CD14-positive monocyte (primary cell): Measurements from ENCODE around the gene ARAP2. TPM values are rescaled to one million over a fixed set of nuclear protein-coding genes. Genes with fewer than 3 reads are reported as not detected.

ENCODE experiments used
- DNase-seq, 3 donors: peaks; one replicate each; pipeline ENCODE4 v3.0.0-alpha.2; 2011 to 2022
- H2AFZ ChIP-seq: 2 replicates; pipeline ENCODE4 v1.6.0; 2012; ENCODE audit warnings: mild to moderate bottlenecking, low read depth, low read length, inconsistent platforms; ENCODE audit not compliant: insufficient read depth, poor library complexity, severe bottlenecking
- H3K27ac ChIP-seq, 2 donors: 1 replicate in 1 of 2; 2 replicates in 1 of 2; pipeline ENCODE4 v1.5.1; 2012 to 2013; ENCODE audit warnings: low read length in 2 of 2, control low read depth in 1 of 2, inconsistent platforms in 1 of 2, low read depth in 1 of 2, mild to moderate bottlenecking in 1 of 2
- H3K27me3 ChIP-seq, 2 donors: one replicate each; pipeline versions ENCODE4 v1.6.0 to v1.6.1; 2011 to 2013; ENCODE audit warnings: low read length in 2 of 2; ENCODE audit not compliant: control insufficient read depth in 2 of 2, insufficient read depth in 2 of 2
- H3K36me3 ChIP-seq, 2 donors: replicated peaks in 1 of 2; 1 replicate in 1 of 2; 2 replicates in 1 of 2; pipeline versions ENCODE4 v1.5.1 to v1.6.1; 2012 to 2013; ENCODE audit warnings: low read length in 2 of 2, control low read depth in 1 of 2, inconsistent platforms in 1 of 2, mild to moderate bottlenecking in 1 of 2; ENCODE audit not compliant: insufficient read depth in 2 of 2, control insufficient read depth in 1 of 2
- H3K4me1 ChIP-seq, 2 donors: 1 replicate in 1 of 2; 2 replicates in 1 of 2; pipeline versions ENCODE4 v1.5.1 to v1.6.1; 2012 to 2013; ENCODE audit warnings: low read length in 2 of 2, control low read depth in 1 of 2, inconsistent platforms in 1 of 2, mild to moderate bottlenecking in 1 of 2, moderate library complexity in 1 of 2; ENCODE audit not compliant: insufficient read depth in 2 of 2, control insufficient read depth in 1 of 2
- H3K4me2 ChIP-seq: replicated peaks from 2 replicates; pipeline ENCODE3; 2012; ENCODE audit warnings: low read length, moderate library complexity, mild to moderate bottlenecking; ENCODE audit not compliant: poor library complexity, severe bottlenecking; ENCODE audit errors: extremely low read depth
- H3K4me3 ChIP-seq, 3 experiments: fragments of 200-600 bp in 1 of 3; sonication (generic) in 1 of 3; replicated peaks in 1 of 3; 1 replicate in 2 of 3; 2 replicates in 1 of 3; pipeline ENCODE4 v1.5.1; 2011 to 2013; ENCODE audit warnings: low read length in 3 of 3, mild to moderate bottlenecking in 3 of 3, control low read depth in 2 of 3, low read depth in 2 of 3, inconsistent platforms in 1 of 3, moderate library complexity in 1 of 3
- H3K79me2 ChIP-seq: 2 replicates; pipeline ENCODE4 v1.6.0; 2012; ENCODE audit warnings: mild to moderate bottlenecking, control low read depth, inconsistent platforms, low read length, moderate library complexity; ENCODE audit not compliant: insufficient read depth
- H3K9ac ChIP-seq: 2 replicates; pipeline ENCODE4 v1.6.0; 2017; ENCODE audit warnings: low read length, mild to moderate bottlenecking; ENCODE audit not compliant: insufficient read depth, poor library complexity, severe bottlenecking
- H3K9me3 ChIP-seq, 2 donors: replicated peaks in 1 of 2; 1 replicate in 1 of 2; 2 replicates in 1 of 2; pipeline versions ENCODE4 v1.5.1 to v1.6.1; 2012 to 2013; ENCODE audit warnings: low read length in 2 of 2, control low read depth in 1 of 2; ENCODE audit not compliant: control insufficient read depth in 1 of 2, insufficient read depth in 1 of 2
- H4K20me1 ChIP-seq: 2 replicates; pipeline ENCODE4 v1.6.0; 2012; ENCODE audit warnings: mild to moderate bottlenecking, low read length, control low read depth, moderate library complexity; ENCODE audit not compliant: insufficient read depth
- H3K27ac Mint-ChIP-seq, 7 donors: one replicate each; pipeline ENCODE4 v1.8.0; 2020; ENCODE audit warnings: mild to moderate bottlenecking in 7 of 7, mixed read lengths in 7 of 7, moderate library complexity in 6 of 7, inconsistent platforms in 2 of 7
- H3K27me3 Mint-ChIP-seq, 3 donors: one replicate each; pipeline ENCODE4 v1.8.0; 2021 to 2022; ENCODE audit warnings: low read depth in 3 of 3, mild to moderate bottlenecking in 3 of 3, mixed read lengths in 3 of 3, moderate library complexity in 3 of 3, inconsistent platforms in 1 of 3
- H3K36me3 Mint-ChIP-seq, 2 donors: one replicate each; pipeline ENCODE4 v1.8.0; 2020; ENCODE audit warnings: mixed read lengths in 2 of 2, inconsistent platforms in 1 of 2, mild to moderate bottlenecking in 1 of 2
- H3K4me1 Mint-ChIP-seq: one replicate; pipeline ENCODE4 v1.8.0; 2020; ENCODE audit warnings: mild to moderate bottlenecking, mixed read lengths
- H3K4me3 Mint-ChIP-seq, 2 donors: one replicate each; pipeline ENCODE4 v1.8.0; 2020; ENCODE audit warnings: mild to moderate bottlenecking in 2 of 2, mixed read lengths in 2 of 2, moderate library complexity in 1 of 2
- H3K9me3 Mint-ChIP-seq, 7 donors: one replicate each; pipeline ENCODE4 v1.8.0; 2020 to 2022; ENCODE audit warnings: mixed read lengths in 7 of 7, mild to moderate bottlenecking in 6 of 7, moderate library complexity in 6 of 7, inconsistent platforms in 2 of 7
- CTCF ChIP-seq: fragments of 200-600 bp; IDR thresholded peaks from one replicate; pipeline ENCODE4 v1.8.0; 2022; ENCODE audit warnings: antibody characterized with exemption, mild to moderate bottlenecking
- WGBS: methylation state at CpG from one replicate; pipeline ENCODE4 v1.1.5; 2013; ENCODE audit warnings: missing lambda C conversion rate; ENCODE audit not compliant: insufficient coverage; 5-methylcytosine and 5-hydroxymethylcytosine counted together
- intact Hi-C, 2 donors: fragments of 100-400 bp; cut with micrococcal nuclease; formaldehyde crosslinking; loops; one replicate each; pipeline versions ENCODE4 v1.15.0 to v1.15.1; 2023
- polyA plus RNA-seq, 3 donors: library from polyadenylated mRNA; depleted of rRNA in 1 of 3; unstranded in 2 of 3; stranded (reverse) in 1 of 3; fragments of 300-500 nt in 2 of 3; fragments of >200 nt in 1 of 3; fragmentation: Illumina TruSeq in 2 of 3; gene quantifications; 1 replicate in 2 of 3; 2 replicates in 1 of 3; pipeline ENCODE4 v1.2.3, GENCODE V29; 2012 to 2021

Gene ARAP2
- polyA plus RNA-seq, 3 donors, result 4.6 to 17.7 (median 5.6) TPM

DNA sequence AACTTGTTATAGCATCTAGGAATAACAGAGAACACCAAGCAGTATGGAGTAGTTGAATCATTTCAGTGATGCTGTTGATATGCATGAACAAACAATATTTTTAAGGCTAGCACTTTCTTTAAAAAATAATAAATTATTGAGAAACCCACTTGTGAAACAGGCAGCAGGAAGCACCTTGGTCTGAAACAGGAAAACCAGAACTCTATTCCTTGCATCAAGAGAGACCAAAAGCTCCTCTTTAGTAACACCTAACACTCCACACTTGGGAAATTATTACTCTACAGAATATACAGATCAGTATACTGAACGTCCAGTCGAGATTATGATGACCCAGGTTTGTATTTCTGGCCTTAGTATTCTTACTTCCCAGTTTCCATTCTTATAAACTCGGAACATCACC, 129.0 kb downstream of the ARAP2 start:
- Histone ChIP-seq H3K4me2 (peak overlapping the region; percentile 20), H3K79me2 (no peaks in the 10 kb centered on the region), H3K9me3 (no peaks in the 10 kb centered on the region), H3K27me3 (no peaks in the 10 kb centered on the region), H3K9ac (no peak overlapping the region), H4K20me1 (no peaks in the 10 kb centered on the region), H3K4me3 (no peak overlapping the region), H3K36me3 (peaks cover 7 to 21% of the 10 kb centered on the region in 2 donors), H3K27ac (peak overlapping the region in 1 of 2 donors; percentile 28), H2AFZ (no peak overlapping the region), H3K4me1 (peaks cover 17 to 34% of the 10 kb centered on the region in 2 donors)
- intact Hi-C loops, result no loop called here
- H3K27me3 Mint-ChIP-seq, result no peaks in the 10 kb centered on the region
- H3K36me3 Mint-ChIP-seq, result peaks cover 20 to 41% of the 10 kb centered on the region in 2 donors
- no peak overlapping the region for H3K4me3 Mint-ChIP-seq
- no CpG with 5 or more reads among the region's 3 CpGs for WGBS
- H3K4me1 Mint-ChIP-seq, result peaks cover 47% of the 10 kb centered on the region
- TF ChIP-seq CTCF, result no peak
- DNase-seq, result peak in 1 of 3 donors; percentile 14
- H3K9me3 Mint-ChIP-seq, result peaks cover 0 to 2% (median 0%) of the 10 kb centered on the region in 7 donors
- no peak overlapping the region for H3K27ac Mint-ChIP-seq

DNA sequence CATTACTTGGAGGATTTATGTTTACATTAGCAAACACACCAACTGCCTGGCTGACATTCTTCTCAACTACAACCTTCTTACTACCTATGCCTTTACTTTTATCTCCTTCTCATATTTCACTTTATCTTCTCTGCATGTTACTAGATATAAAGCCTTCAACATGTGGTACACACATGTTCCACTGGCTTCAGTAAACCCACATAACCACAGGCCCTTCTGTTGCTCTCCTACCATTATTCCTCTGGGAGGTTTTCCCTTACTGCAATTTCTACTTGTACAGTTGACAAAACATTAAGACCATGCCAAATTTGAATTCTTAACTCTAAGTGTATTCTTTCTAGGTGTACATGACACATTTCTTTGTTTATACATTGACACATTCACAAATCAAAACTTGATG, 133.1 kb downstream of the ARAP2 start:
- no peak overlapping the region for H3K9ac ChIP-seq
- Mint-ChIP-seq H3K36me3 (peaks cover 14 to 25% of the 10 kb centered on the region in 2 donors), H3K4me3 (no peak overlapping the region)

More for the DNA sequence above, 133.1 kb downstream of the ARAP2 start:
- H3K9me3 ChIP-seq, result no peaks in the 10 kb centered on the region
- H3K4me2 ChIP-seq, result no peak overlapping the region
- no peaks in the 10 kb centered on the region for H3K79me2 ChIP-seq
- H3K4me1 ChIP-seq, result peaks cover 17 to 29% of the 10 kb centered on the region in 2 donors
- H3K27ac ChIP-seq, result no peak overlapping the region
- no peaks in the 10 kb centered on the region for H4K20me1 ChIP-seq
- intact Hi-C loops, result no loop called here
- DNase-seq, result no peak
- H3K27me3 ChIP-seq, result no peaks in the 10 kb centered on the region
- peaks cover 30% of the 10 kb centered on the region for H3K4me1 Mint-ChIP-seq
- H3K27ac Mint-ChIP-seq, result peak overlapping the region in 4 of 7 donors; percentile 51 to 83 (median 78)
- H3K9me3 Mint-ChIP-seq, result peaks cover 0 to 2% (median 0%) of the 10 kb centered on the region in 7 donors
- peaks cover 17 to 42% of the 10 kb centered on the region in 2 donors for H3K36me3 ChIP-seq
- TF ChIP-seq CTCF, result no peak
- H2AFZ ChIP-seq, result no peak overlapping the region
- H3K4me3 ChIP-seq, result no peak overlapping the region
- H3K27me3 Mint-ChIP-seq, result no peaks in the 10 kb centered on the region
